Skeletal muscle cell (primary cell): Measurements from ENCODE around the gene VEGFA.

Experiments
- DNase-seq: peaks from one replicate; pipeline ENCODE4 v3.0.0-alpha.2; 2010; ENCODE audit warnings: low read depth
- H3K4me3 ChIP-seq: 2 replicates; pipeline ENCODE4 v1.5.1; 2011; ENCODE audit warnings: low read depth, mild to moderate bottlenecking, control low read depth, low read length, moderate library complexity

VEGFA gene

GRCh38 chr6:43780941-43781928, 11.2 kb downstream of the VEGFA start:
- DNase-seq: no peak
- H3K4me3 ChIP-seq: no peak overlapping the region

- H3K4me3 ChIP-seq: no peak overlapping the region
- no peak for DNase-seq
Measured at GRCh38 chr6:43781941-43782704, 12.1 kb downstream of the VEGFA start.

GRCh38 chr6:43782764-43783513, 12.9 kb downstream of the VEGFA start:
- no peak for DNase-seq
- no peak overlapping the region for H3K4me3 ChIP-seq

- no peak for DNase-seq
- no peak overlapping the region for H3K4me3 ChIP-seq
Measured at GRCh38 chr6:43784049-43784855, 14.2 kb downstream of the VEGFA start.

- DNase-seq: no peak
- no peak overlapping the region for H3K4me3 ChIP-seq
Measured at GRCh38 chr6:43785220-43785752, 15.3 kb downstream of the VEGFA start.

- H3K4me3 ChIP-seq: no peak overlapping the region
- no peak for DNase-seq
Measured at GRCh38 chr6:43785904-43786303, 15.9 kb downstream of the VEGFA start.

GRCh38 chr6:43786664-43787329, 16.8 kb downstream of the VEGFA start:
- H3K4me3 ChIP-seq: no peak overlapping the region

GRCh38 chr6:43788301-43788700, 18.3 kb downstream of the VEGFA start:
- DNase-seq: no peak
- no peak overlapping the region for H3K4me3 ChIP-seq

More at GRCh38 chr6:43786664-43787329, 16.8 kb downstream of the VEGFA start:
- no peak for DNase-seq

- no peak overlapping the region for H3K4me3 ChIP-seq
- no peak for DNase-seq
Measured at GRCh38 chr6:43789447-43789846, 19.4 kb downstream of the VEGFA start.

GRCh38 chr6:43790031-43790430, 20.0 kb downstream of the VEGFA start:
- no peak overlapping the region for H3K4me3 ChIP-seq
- peak; percentile 90 for DNase-seq

- no peak overlapping the region for H3K4me3 ChIP-seq
Measured at GRCh38 chr6:43791745-43792422, 21.9 kb downstream of the VEGFA start.

GRCh38 chr6:43793154-43793874, 23.3 kb downstream of the VEGFA start:
- no peak overlapping the region for H3K4me3 ChIP-seq
- no peak for DNase-seq

More at GRCh38 chr6:43791745-43792422, 21.9 kb downstream of the VEGFA start:
- no peak for DNase-seq

- H3K4me3 ChIP-seq: no peak overlapping the region
Measured at GRCh38 chr6:43793875-43794242, 23.8 kb downstream of the VEGFA start.

GRCh38 chr6:43795421-43795820, 25.4 kb downstream of the VEGFA start:
- DNase-seq: no peak

More at GRCh38 chr6:43793875-43794242, 23.8 kb downstream of the VEGFA start:
- no peak for DNase-seq

GRCh38 chr6:43796168-43796567, 26.2 kb downstream of the VEGFA start:
- H3K4me3 ChIP-seq: no peak overlapping the region
- DNase-seq: no peak

More at GRCh38 chr6:43795421-43795820, 25.4 kb downstream of the VEGFA start:
- H3K4me3 ChIP-seq: no peak overlapping the region

- DNase-seq: no peak
- H3K4me3 ChIP-seq: no peak overlapping the region
Measured at GRCh38 chr6:43796903-43797890, 27.2 kb downstream of the VEGFA start.
